Activated CD4-positive, alpha-beta T cell treated with anti-CD3 and anti-CD28 coated beads for 48 hours (primary cell): ENCODE data around the gene ARL6IP4.

Source experiments
- DNase-seq: peaks from one replicate; pipeline ENCODE4 v3.0.0-alpha.2; 2020

ARL6IP4 gene

DNA sequence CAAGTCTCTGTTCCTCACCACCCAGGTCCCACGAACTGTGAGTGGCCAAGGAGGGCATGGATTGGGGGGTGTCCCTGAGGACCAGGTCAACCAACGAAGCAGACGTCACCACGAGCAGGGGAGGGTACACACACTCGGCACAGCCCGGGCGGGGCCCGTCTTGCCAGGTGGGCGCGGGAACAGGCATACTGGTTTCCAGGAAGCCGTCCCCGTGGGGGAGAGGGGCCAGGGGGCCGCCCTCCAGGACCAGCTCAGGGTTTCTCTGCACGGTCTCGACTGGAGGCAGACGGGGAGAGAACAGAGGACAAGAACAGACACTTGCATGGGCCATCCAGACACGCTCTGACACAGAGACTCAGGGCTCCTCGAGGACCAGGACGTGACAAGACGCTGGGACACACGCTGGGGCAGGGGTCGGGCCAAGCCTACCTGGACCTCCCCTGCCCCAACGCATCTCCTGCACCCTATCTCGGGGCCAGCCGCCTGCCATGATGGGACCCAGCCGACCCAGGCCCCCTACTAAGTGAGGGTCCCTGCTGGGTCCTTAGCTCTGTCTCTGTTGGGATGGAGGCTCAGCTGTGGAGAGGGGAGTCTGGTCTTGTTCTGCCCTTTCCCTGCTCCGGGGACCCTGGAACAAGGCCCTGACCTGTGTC, 11.3 kb downstream of the ARL6IP4 start:
- DNase-seq: no peak

- DNase-seq: no peak
Observed at GRCh38 chr12:122992386-122992785, 11.9 kb downstream of the ARL6IP4 start.

DNA sequence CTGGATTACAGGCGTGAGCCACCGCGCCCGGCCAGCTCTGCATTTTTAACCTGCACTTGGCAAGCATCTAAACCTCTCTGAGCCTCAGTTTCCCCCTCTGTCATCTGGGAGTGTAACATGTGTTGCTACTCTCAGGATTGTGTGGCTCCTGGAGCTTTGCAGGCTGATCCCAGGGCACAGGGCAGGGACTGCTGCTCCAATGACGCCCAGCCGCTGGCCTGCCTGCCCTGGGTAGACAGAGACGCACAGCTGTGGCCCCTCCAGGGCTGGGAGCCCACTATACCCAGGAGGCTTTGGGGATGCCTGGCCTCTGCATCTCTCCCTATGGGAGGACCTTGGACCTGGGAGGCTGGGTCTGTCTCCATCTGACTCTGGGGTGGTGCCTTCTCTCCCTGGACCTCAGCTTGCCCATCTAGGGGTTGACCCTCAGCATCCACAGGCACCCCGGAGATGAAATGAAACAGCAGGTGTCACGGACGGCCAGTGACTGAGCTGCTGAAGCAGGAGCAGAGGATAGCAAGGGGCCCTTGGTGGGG, 13.7 kb downstream of the ARL6IP4 start:
- DNase-seq: no peak

DNA sequence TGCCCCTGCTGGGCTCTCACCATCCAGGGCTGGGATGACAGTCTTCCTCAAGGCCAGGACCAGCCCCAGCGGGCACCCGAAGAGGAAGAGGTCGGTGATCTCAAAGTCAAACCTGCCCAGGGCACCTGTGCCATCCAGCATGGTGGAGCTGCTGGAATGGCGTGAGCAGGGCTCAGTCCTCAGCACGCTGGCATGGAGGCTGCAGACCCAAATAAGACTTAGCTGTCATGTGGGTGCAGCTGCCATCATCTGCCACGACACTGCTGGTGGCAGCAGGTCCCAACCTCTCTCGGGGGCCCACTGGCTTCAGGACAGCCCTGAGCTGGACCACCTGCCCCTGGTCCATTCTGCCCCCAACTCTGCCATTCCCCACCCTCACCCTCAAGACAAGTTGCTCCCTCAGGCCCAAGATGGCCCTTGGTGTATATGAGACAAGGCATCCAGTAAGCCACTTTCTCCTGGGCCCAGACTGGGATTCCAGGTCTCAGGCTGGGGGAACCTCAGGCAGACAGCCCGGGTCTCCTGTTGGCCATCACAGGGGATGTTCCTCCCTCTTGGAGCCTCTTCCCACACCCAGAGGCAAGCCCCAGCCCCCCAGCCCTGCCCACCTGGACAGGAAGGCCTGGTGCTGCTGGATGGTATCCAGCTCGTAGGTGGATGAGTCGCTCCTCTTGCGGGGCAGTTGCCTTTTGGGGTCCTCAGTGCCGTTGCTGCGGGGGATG, 14.5 kb downstream of the ARL6IP4 start:
- DNase-seq: no peak

DNA sequence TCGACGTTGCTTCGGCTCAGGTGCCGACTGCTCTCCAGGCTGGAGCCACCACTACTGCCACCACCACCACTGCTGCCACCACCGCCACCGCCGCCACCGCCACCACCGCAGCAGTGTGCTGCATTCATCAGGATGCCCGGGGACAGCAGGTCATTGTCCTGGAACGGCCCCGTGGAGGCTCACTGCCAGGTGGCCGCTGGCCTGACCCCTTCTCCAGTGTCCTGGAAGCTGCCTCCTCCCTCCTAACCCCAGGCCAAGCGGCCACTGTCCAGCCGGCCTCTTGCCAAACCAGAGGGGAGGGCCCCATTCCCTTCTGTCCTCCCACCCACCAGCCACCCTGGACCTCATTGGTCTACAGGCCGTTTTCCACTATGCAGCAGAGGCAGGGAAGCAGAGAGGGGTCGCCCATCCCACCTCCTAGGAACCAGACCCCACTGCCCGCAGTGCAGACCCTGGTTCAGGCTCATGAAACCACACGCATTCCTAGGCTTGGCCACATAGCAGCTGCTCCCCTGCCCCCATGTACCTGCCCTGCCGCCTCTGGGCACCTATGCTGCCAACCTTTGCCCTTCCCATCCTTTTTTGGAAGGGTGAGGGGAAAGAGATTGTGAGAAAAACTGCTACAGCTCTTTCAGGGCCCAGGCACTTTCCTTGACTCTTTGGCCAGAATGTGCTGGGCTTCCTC, 15.2 kb downstream of the ARL6IP4 start:
- DNase-seq: no peak

DNA sequence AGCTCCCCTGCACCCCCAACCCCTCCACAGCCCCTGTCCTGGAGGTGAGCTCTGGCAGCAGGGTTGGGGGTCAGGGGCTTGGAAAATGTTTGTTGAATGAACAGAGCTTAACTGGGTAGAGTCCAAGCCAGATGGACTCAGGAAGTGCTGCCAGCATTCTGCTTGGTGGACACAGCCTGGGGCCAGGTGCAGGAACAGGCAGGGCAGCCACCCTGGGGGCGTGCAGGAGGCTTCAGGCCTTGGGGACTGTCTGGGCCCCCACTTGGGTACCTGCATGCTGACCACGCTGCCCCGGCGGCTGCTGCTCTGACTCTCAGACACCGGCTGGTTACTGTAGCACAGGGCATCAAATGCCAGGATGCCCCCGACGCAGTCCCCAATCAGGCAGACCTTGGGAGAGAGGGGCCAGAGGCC, 15.7 kb downstream of the ARL6IP4 start:
- DNase-seq: no peak

DNA sequence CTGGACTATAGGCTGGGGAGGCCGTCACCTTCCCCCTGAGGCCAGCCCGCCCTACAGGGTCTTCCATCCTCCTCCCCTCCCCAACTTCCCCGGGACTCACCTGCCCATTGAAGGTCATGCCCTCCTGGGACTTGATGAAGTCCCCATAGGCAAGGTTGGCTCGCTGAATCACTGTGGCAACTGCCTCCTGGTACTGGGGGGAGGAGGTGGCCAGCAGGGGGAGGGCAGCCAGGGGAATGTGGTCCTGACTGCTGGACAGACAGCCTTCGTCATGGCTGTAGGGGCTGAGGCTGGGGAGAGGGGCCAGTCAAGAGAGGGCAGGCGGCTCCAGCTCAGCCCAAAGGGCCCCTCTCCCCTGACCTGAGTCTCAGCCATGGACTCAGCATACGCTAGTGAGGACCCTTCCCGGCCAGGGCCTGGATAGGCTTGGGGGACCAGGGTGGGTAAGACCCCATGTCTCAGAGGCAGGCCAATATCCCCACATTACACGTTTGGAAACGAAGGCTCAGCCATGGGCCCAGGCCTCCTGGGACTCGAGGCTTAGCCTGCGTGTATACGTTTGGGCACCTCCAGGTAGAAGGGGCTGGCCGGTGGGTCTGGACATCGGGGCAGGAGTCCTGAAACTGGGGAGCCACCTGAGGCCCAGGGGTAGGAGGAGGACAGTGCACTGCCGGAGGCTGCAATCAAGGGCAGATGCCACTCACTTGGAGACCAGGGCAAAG, 16.3 kb downstream of the ARL6IP4 start:
- no peak for DNase-seq

GRCh38 chr12:122997343-122998250, 17.1 kb downstream of the ARL6IP4 start:
- DNase-seq: no peak

GRCh38 chr12:122998316-122998715, 17.8 kb downstream of the ARL6IP4 start:
- no peak for DNase-seq

DNA sequence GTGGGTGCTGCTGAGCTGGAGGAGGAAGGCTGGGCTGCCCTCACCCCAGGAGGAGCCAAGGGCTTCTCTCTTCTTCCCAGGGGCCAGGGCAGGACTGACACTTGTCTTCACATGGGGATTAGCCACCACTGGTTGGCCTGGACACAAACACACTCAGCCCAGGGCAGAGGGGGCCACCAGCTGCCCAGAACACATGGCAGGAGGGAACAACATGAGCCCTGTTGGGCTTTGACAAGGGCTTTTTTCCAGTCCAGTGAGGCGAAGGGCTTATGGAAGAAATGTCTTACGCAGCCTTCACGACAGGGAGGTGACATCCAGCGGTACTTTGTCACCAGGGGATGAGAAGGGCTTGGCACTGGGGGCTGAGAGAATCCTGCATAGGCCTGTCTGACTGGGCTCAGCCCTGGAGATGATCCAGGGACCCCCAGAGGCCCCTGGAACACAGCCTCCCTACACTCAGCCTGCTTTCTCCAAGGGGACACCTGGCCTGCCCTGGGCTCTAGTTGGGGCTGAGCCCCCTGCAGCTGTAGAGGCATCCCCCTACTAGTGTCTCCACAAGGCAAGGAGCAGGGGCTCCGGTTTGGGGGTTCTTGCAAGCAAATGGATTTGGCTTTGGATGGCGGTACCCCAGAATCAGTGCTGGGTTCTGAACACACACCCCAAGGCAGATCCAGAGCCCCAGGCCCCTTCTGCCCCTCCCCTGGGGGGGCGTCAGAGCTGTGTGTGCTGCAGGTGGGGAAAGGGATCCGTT, 18.9 kb downstream of the ARL6IP4 start:
- DNase-seq: no peak

- DNase-seq: no peak
Observed at GRCh38 chr12:122999986-123000420, 19.5 kb downstream of the ARL6IP4 start.

DNA sequence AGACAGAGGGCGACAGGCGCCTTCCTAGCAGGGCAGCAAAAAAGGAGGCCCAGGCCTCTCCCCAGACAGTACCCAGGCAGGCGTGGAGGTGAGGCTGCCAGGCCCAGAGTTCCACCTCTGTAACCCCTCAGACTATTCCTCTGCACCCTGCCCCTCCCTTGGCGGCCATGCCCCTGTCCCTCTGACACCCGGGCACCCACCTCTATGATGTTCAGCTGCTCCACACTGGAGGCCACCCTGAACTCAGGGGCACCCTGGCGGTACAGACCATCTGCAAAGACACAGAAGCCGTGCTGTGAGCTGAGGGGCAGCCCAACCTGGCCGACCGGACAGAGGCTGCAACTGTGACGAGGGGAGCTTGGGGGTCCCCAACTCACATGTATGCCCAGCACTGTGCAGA, 20.1 kb downstream of the ARL6IP4 start:
- DNase-seq: no peak

DNA sequence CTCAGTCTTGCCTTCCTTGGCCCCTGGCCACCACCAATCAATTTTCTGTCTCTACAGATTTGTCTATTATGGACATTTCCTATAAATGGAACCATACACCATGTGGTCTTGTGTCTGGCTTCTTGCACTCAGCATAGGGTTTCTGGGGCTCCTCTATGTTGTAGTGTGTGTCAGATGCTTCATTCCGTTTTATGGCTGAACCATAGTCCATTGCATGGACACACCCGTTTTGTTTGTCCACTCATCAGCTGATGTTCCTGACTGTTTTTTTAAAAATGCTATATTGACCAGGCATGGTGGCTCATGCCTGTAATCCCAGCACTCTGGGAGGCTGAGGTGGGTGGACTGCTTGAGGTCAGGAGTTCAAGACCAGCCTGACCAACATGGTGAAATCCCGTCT, 21.0 kb downstream of the ARL6IP4 start:
- DNase-seq: no peak

DNA sequence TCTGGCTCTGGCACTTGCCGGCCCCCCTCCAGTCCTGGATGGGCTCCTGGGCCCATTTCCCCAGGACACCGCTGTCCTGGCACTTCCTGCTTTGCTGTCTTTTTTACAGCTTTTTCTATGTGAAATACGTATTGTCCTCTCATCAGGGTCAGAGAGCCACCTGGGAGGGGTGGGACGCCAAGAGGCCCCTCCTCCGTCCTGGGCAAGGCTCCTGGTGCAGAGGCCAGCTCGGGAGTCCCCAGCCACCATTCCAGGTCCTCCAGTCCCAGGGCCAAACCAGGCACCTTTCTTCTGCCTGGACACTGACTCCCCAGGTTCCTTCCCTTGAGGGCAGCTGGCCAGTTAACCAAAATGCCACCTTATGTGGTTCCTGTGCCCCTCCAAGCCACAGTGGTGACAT, 22.8 kb downstream of the ARL6IP4 start:
- DNase-seq: no peak

DNA sequence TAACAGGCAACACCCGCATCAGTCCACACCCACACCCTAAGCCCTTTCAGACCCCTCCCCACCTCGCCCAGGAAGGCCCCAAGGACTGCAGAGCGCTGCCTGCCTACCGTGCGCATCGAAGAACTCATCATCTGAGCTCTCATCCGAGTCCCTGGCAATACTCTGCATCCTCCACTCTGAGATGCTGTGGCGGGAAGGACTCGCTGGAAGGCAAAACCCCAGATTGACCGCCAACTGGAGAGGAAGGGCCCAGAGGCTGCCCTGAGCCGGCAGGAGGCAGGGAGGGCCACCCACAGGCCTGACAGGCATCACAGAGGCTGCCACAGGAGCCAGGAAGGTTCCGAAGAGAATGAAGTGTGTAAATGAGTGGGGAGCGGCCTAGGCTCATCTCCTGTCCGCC, 23.8 kb downstream of the ARL6IP4 start:
- no peak for DNase-seq

DNA sequence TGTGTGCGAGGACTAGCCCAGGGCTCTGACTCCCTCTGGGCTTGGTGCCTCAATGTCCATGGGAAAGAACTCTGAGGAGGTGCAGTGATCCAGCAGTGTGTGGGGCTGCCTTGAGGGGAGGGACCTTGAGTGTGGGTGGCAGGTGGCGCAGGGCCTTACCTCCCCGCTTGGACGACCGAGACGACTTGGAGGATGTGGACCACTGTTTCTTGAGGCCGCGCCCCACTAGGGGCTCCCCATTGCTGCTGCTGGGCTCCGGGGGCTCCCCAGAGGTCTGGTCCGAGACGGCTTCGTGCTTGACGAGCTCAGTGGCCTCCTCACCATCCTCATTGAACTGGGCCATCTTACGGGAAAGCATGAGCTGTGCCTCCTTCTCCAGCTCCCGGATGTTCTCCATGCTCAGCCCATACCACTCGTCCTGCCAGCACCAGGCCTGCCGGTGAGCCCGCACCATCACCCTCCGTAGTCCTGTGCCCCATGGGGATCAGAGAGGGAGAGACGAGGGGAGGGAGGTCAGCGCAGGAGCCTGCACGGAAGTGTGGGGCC, 24.7 kb downstream of the ARL6IP4 start:
- no peak for DNase-seq

DNA sequence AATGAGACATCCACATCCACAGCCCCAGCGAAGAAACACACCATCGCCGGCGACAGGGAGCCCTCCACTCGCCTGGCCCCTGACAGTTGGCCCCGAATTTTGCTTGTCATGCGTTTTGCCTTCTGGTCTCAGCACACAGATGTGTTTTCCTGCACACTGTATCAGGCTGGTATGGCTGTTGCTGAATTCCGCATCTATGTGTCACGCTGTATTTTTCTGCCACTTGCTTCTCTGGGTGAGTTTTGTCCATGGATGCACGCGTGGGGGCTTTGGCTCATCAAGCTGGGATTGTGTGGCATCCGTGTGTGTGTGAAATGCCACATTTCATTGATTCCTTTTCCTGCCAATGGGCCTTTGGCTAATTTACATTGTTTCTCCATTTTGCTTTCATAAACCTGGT, 26.5 kb downstream of the ARL6IP4 start:
- DNase-seq: no peak

DNA sequence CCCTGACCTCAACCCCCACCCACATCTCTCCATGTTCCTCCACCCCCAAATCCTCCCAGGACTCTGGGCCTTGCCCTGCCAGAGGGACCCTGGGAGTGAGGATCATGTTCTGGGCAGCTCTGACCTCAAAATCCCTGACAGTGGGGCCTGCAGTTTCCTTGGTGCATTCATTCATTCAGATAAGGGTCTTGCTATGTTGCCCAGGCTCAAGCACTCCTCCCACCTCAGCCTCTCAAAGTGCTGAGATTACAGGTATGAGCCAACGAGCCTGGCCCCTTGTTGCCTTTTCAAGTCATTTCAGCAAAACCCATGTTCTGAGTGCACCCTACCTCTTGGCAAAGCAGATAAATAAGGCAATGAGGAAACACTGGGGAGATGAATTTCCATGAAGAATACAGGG, 29.6 kb downstream of the ARL6IP4 start:
- DNase-seq: no peak

DNA sequence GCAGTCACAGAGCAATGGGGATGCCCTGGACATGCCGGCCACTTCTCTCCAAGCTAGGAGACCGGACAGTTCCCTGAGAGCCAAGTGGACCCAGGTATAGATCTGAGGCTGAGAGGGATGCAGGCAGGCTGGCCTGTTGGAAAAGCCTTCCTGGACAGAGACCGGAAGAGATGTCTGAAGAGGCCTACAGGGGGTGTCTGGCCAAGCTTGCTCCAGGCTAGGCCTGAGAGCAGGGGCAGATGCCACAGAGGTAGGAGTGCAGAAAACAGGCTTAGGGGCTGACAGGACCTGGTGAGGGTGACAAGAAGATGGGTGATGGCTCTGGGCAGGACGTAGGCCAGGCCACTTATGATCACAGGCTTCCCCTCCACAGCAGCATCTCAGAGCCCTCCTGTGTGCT, 30.2 kb downstream of the ARL6IP4 start:
- no peak for DNase-seq

DNA sequence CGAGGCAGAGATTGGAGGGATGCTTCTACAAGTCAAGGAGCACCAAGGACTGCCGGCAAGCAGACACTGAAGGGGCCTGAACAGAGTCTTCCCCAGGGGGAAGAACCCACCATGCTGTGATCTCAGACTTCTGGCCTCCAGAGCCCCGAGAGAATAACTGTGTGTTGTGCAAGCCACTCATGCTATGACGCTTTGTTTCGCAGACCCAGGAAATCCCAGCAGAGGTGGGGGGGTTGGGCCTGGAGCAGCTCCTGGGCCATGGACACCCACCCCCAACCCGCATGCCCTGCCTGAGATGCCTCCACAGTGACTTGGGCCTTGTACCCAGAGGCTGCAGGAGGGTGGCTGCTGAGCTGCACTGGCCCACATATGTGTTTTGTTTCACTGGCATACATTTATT, 31.2 kb downstream of the ARL6IP4 start:
- DNase-seq: no peak
